Superior temporal gyrus (tissue), 1 donor: ENCODE data around the gene C11orf86.
"Not testable (repeated sequence)": the region's sequence is repeated elsewhere in the genome, so short reads cannot be mapped to it uniquely, and the experiment has no call there.

Experiments used
- DNase-seq: peaks from one replicate; pipeline ENCODE4 v3.0.0-alpha.2; 2016; ENCODE audit errors: extremely low spot score

The C11orf86 gene

DNA sequence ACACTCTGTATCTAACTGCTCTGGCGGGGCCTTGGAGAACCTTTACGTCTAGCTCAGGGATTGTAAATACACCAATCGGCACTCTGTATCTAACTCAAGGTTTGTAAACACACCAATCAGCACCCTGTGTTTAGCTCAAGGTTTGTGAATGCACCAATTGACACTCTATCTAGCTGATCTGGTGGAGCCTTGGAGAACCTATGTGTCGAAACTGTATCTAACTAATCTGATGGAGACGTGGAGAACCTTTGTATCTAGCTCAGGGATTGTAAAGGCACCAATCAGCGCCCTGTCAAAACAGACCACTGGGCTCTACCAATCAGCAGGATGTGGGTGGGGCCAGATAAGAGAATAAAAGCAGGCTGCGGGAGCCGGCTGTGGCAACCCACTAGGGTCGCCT is 14.3 kb downstream of the C11orf86 start:
- not testable (repeated sequence) for DNase-seq

DNA sequence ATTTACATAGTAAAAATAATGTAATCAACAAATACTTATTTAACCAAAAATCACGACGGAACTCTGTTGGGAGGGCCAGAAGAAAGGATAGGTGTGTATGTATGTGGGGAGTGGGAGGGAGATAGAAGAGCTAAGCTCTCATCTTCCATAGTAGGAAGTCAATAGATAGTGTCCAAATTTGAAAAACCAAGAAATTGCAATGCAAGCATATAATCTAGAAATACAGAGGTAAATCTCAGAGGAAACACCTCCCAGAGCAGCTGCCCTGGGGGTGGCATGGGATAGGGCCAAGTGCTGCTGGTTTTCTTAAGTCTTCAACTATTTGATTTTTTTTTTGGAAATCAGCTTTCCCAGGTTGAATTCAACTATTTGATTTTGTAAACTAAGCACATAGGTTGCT is 16.9 kb downstream of the C11orf86 start:
- no peak for DNase-seq

DNA sequence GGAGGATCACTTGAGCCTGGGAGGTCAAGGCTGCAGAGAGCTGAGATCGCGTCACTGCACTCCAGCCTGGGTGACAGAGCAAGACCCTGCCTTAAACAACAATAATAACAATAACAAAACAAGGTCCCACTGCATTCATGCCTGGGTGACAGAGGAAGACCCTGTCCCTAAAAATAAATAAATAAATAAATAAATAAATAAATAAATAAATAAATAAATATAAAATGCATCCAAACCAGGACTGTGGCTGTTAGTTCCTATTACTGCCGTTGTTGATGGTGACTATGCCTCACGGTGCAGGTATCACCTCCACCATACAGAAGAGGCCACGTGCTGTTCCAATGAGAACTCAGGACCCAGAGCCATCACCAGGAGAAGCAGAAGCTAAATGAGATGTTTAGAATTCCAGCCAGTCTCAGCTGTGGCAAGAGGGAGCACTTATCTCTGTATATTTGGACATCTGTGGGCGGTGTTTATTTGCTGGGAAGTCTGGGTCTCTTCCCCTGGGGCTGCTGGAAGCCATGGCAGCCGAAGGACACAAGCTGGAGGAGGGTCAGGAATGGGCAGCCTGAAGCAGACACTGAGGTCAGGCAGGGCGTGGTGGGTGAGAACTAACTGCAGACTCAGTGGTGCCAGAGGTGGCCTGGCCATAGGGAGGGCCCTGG is 21.6 kb downstream of the C11orf86 start:
- DNase-seq: no peak

DNA sequence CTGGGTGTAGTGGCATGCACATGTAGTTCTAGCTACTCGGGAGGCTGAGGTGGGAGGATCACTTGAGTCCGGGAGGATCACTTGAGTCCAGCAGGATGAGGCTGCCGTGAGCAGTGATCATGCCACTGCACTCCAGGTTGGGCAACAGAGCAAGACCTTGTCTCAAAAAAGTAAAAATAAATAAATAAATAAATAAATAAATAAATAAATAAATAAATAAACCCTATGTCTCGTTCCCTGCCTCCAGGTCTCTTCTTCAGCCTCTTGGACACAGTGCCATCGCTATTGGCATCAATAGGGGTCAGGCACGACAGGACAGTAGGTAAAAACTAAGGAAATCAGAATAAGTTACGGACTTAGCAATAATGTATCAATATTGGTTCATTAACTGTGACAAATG is 24.5 kb downstream of the C11orf86 start:
- DNase-seq: no peak

DNA sequence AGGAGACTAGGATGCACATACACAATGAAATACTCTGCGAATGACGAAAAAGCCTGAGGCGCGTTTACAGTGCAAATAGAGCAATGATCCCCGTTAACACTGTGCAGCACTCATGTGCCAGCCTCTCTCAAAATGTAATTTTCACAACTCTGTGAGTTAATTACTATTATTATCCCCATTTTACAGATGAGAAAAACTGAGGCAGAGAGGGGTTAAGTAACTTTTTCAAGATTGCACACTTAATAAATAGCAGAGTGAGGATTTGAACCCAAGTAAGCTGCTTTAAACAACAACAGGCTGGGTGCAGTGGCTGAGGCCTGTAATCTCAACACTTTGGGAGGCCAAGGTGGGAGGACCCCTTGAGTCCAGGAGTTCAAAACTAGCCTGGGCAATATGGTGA is 26.2 kb downstream of the C11orf86 start:
- no peak for DNase-seq

DNA sequence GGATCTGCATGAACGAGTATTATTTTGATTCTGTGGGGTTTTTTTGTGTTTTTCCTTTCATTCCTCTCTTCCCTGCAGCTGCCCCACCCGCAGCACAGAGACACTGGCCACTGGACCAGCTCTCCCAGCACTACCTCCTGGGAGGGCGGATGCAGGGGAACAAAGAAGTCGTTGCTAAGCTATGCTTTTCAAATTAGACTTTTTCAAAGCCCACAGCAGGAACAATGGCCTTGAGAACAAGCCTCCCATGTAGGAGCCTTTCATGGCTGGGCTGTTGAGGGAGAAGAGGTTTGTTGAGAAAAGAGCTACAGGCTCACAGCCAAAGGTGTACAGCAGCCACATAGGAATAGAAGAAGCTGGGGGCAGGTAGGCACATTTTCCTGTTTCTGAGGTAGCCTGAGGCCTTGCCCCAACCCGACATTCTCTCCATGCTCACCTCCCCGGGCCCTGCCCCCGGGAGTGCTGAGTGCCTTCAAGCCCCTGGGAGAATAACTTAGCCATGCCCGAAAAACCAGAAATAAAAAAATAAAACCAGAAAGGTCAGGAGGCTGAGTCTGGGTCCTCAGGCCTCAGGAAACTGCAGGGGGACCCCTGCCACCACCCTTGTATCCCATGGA is 27.3 kb downstream of the C11orf86 start:
- DNase-seq: no peak

DNA sequence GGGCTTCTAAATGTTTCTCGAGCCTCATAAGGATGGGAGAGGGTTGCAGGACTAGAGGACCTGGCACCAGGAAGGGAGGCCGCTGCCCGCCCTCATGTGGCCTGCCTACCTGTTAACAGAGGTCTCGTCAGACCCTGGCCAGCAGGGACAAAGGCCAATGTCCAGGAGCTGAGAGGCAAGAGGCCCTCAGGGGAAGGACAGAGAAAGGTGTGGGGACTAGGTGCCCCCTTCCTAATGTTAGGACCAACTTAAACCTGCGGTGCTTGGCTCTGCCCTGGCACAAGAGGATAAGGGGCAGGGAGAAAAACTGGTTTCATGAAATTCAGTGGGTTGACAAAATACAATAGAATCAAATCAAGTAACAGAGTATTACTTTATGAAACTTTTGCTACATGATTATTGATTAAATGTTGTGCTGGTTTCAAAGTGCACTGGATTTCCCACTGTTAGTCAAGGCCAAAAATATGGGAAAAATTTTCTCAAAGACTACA is 27.9 kb downstream of the C11orf86 start:
- DNase-seq: no peak

DNA sequence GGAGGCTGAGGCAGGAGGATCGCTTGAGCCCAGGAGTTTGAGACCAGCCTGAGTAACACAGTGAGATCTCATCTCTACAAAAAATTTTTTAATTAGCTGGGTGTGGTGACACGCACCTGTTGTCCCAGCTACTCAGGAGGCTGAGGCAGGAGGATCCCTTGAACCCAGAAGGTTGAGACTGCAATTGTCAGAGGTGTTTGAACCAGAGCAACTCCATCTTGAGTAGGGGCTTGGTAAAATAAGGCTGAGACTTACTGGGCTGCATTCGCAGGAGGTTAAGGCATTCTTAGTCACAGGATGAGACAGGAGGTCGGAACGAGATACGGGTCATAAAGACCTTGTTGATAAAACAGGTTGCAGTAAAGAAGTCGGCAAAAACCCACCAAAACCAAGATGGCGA is 30.1 kb downstream of the C11orf86 start:
- DNase-seq: not testable (repeated sequence)

DNA sequence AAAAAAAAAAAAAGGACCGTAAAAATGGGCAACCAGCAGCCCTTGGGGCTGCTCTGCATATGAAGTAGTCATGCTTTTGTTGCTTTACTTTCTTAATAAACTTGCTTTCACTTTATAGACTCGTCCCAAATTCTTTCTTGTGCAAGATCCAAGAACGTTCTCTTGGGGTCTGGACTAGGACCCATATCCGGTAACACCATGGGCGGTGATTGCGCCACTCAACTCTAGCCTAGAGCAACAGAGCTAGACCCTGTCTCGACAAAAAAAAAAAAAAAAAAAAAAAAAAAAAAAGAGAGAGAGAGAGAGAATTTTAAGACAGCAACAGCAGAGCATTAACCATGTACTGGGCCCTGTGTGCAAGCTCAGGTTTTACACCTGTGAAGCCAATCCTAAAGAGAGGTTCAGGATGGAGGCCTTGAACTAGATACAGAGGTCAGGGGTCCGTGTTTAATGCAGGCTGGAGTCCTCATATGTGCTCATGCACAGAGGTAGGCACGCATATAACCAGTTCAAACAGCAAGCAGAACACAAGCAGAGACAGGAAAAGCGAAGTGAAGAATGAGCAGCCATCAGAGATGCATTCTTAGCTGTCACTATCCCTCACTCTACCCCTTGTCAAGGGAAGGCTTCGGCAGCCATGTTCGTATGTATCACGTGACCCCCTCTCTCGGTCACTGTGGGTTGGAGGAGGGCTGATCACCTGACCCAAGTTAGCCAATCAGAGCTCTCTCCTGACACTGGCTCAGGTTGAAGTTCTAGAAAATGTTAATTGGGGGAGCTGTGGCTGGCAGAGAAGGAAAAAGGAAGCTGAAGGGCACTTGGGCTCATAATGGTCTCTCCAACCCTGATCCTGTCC is 31.2 kb downstream of the C11orf86 start:
- DNase-seq: no peak

DNA sequence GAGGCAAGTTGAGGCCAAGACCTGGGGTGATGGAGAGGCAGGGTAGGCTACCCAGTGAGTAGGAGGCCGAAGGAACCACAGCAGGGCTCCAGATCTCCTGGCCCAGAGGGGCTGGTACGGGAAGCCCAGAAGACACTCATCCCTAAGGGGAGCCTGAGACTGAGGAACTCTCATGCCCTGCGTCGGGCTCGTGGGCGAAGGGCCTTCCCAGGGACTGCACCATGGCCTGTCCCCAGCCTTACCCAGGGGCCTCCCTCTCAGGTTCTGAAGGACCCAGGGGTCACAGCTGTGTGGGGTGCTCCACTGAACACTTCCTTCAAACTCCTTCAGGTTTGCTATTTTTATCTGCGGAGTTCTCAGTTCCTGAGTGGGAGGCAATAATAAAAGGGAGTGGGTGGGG is 32.0 kb downstream of the C11orf86 start:
- no peak for DNase-seq

DNA sequence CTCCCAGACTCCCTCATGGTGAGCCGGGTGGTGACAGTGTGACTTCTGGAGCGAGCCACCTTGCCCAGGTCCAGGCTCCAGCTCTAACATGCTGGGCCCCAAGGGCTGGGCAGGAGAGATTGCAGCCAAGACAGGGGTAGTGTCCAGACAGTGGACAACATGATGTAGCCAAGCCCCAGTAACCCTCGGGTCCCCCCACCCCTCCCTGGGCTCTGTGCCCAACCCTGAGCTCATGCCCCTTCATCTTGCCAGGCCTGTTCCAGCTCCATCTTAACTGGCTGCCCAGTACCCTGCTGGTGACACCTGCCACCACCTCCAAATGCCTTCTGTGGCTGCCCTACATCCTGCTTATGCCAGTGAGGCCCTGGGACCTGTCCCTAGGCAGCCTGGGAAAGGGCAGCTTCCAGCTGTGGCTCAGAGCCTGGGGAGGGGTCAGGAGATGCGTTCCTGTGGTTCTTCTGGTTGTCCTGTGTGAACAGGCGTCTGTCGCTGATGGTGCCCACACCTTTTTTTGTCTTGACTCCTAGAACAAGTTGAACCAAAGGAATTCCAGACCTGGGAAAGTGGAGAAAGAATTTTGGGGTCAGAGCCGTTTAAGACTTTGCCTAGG is 35.3 kb downstream of the C11orf86 start:
- DNase-seq: no peak

DNA sequence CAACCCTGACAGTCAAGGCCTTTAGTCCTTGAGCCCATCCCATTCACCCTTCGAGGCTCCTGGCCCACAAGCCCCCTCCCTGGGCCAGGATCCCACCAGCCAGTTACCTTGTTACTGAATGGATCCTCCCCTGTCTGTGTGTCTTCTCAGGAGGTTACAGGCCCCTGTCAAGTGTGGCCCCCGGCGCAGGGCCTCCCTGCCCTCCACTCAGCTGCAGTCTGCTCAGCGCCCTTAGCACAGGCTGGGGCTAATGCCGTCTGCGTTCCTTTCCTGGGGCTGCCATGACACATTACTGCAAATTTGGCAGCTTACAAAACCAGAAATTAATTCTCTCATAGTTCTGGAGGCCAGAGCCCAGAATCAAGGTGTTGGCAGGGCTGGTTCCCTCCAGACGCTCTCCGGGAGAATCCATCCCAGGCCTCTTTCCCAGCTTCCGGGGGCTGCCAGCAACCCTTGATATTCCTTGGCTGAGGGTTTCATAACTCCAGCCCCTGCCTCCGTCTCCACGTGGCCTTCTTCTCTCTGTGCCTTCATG is 38.5 kb downstream of the C11orf86 start:
- no peak for DNase-seq

DNA sequence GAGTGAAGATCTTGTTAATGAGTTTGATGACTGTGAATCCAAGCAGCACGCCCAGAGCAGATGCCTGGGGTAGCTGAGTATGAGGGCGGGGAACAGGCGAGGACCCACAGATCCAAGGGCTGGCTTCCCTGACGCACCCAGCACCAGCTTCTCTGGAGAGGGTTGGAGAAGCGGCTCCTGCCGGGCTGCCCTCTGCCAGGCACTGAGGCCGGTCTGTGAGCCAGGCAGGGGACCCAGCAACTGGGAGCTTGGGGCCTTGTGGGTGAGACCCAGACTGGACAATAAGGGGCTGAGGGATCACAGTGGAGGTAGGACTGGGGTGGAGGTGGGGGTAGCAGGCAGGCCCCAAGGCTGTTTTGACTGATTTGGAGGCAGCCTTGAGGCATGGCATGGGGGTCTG is 39.2 kb downstream of the C11orf86 start:
- no peak for DNase-seq

DNA sequence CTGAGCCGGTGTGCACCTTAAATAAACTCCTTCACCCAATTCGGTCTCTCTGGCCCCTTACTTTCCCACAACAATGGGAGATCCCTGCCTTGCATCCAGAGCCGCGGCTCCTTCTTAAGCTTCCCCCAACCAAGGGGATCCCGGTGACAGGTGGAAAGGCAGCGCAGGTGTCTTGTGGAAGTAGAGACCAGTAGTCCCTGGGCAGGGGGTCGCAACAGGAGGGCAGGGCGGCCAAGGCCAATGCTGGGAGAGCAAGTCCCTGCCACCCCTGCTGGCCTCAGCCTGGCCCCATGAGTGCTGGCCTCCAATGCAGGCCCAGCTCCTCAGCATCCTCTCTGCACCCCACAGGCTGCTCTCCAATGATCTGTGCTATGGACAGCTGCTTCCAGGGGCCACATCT is 39.9 kb downstream of the C11orf86 start:
- DNase-seq: no peak

DNA sequence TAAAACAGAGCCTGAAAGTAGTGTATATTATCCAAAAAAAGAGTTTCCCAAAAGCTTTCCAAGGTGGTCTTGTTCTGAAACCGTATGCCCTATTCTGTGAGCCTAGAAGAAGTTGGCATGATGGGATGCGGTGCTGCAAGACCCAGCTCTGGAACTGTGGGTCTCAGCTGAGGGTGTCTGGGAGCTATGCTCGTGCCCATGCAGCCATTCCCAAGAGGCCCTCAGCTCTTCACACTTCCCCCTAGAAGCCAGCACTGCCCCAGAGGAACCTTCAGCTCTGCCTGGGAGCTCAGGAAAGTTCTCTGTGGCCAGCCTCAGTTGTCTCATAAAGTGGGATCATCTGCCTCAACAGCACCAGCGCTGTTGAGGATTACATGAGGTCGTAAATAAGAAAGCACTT is 41.4 kb downstream of the C11orf86 start:
- DNase-seq: no peak

DNA sequence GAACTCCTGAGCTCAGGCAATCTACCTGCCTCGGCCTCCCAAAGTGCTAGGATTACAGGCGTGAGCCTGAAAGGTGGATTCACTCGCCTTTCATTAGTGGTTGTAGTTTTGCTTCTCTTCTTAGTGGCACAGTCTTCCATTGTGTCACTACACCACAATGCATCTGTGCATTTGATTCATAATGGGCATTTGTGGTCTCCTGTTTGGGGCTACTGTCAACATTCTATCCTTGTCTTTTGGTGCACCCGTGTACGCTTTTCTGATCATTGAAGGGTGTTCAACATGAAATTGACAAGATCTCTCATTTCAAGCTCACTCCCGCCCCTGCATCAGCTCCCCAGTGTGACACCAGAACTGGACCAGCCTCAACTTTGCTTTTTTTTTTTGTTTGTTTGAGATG is 45.8 kb downstream of the C11orf86 start:
- DNase-seq: no peak

DNA sequence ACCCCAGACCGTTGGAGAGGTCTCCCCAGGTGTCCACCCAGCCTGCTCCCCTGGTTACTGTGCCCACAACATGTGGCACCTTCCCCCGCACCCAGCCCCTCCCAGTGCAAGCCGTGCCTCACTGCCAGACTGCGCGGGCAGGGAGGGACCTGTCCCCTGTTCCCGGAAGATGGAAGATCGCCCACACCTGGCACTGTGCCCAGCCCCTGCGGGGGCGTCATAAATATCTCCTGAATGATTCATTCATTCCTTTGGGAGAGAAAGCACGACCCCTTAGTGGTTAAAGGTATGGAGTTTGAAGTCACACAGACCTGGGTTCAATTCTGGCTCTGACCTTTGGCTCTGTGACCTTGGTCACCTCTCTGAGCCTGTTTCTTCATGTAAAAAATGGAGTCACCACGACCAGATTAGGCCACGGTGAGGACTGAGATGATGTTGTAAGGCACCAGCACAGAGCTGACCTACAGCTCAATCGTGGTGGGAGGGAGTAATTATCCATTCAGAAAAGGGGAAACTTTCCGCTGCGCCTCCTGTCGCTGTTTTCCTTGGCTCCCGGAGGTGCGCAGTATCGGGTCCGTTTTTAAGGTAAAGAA is 47.3 kb downstream of the C11orf86 start:
- no peak for DNase-seq

DNA sequence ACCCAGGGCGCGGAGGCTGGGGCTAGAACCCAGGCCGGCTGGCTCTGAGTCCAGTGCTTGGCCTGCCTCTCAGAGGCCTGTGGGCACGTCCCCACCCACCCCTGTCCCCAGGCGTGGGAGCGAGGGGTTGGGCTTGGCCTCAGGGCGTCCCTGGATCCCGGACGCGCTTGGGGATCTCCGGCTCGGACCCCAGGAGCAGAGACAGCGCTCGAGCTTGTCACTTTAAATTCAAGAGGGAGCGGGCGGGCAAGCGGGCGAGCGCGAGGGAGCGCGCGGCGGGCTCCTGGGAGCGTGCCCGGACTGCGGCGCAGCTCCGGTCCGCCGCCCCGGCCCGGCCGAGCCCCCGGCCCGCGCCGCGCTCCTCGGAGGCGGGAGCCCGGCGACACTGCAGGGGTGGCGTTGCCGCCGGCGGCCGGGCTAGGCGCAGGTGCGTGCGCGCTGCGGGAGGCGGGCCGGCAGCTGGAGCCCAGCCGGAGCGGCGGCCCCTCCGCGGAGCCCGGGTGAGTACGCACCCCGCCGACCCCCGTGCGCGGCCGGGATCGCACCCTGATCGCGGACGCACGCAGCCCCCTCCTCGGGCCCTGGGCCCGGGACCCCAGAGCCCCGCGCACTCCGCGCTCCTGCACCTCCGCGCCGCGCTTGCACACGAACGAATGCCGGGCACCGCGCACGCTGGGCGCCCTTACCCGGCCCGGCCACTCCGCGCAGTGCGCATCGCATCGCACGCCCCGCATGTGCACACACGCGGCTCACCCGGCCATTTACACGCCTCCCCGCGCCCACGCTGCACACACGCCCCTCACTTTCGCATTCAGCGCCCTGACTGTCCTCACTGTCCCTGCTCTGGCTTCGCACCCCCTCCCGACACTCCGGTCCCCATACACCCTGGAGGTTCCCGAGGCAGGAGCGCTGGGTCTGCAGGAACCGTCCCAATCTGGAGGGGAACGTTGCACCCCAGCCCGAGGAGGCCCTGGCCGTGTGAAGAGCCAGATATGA is 48.2 kb downstream of the C11orf86 start, which contains the start of gene SYT12:
Gene SYT12, plus strand, starts transcription at position 174 of the 996 bp plus-strand sequence. CDS start 7,011 bp downstream, outside the sequence.
- DNase-seq: no peak

DNA sequence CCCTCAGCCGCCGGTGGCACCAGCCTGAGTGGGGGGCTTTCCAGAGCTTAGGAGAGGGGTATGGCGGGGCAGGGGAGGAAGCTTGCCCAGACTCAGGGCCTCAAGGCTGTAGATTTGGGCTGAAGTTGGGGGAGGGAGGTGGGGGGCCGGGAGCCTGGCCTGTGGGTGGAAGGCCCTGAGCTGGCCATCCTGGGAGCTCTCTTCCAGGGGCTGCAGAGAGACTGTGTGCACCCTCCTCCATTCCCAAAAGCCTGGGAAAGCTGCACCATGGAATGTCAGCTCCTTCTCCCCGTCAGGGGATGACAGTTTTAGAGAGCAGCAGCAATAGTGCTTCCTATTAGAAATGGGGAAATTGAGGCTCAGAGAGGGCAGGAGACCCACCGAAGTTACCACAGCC is 48.9 kb downstream of the C11orf86 start:
- DNase-seq: no peak

DNA sequence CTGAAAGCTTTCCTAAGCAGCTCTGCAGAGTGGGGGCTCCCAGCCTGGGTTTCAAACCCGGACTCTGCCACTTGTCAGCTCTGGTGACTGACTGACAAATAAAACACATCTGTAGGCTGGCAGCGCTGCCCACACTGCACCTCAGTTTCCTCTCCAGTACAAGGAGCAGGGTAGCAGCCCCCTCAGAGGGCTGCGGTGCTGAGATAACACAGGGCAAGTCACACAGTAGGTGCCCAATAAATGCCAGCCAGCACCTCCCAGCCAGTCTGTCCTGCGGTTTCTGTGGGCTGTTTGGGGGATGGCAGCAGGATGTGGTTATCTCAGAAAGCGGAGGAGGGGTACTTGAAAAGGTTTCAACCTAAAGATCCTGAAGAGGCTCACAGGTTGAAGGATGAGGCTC is 49.3 kb downstream of the C11orf86 start:
- no peak for DNase-seq
